Muscle of back (tissue), 11 donors: ENCODE data around the gene MIDN. TPM values are rescaled to one million over a fixed set of nuclear protein-coding genes. Genes with fewer than 3 reads are reported as not detected.

Experiments used
- DNase-seq, 3 donors: peaks; one replicate each; pipeline versions ENCODE4 v3.0.0 to v3.0.0-alpha.2; 2013
- polyA plus RNA-seq, 10 donors: library from polyadenylated mRNA; unstranded; fragments of 120-200 nt; gene quantifications; one replicate each; pipeline ENCODE4 v1.2.1, GENCODE V29; 2013; ENCODE audit not compliant: insufficient read length in 10 of 10

Gene MIDN
- polyA plus RNA-seq, 10 donors, result 27.7 to 44.0 (median 33.6) TPM

DNA sequence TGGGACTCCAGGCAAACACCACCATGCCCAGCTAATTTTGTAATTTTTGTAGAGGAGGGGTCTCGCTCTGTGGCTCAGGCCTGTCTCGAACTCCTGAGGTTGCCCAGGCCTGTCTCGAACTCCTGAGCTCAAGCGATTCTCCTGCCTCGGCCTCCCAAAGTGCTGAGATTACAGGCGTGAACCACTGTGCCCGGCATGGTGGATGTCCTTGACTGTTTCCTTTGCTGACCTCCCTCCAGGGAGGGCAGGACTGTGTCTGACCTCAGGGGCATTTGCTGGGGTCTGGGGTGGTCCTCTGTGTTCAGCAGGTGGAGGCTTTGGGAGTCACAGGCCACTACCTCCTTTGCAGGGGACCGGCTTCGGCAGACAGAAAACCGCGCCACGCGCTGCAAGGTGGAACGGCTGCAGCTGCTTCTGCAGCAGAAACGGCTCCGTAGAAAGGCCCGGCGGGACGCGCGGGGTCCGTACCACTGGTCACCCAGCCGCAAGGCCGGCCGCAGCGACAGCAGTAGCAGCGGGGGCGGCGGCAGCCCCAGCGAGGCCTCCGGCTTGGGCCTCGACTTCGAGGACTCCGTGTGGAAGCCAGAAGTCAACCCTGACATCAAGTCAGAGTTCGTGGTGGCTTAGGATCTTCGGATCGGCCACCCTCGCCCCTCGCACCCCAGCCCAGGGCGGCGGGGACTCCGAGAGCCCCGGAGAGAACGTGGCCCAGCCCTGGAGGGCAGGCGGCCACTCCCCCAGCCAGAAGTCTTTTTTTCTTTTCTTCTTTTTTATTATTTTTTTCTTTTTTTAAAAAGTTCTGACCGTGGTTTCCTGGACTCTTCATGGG lies 8.5 kb downstream of the MIDN start:
- DNase-seq, result no peak

DNA sequence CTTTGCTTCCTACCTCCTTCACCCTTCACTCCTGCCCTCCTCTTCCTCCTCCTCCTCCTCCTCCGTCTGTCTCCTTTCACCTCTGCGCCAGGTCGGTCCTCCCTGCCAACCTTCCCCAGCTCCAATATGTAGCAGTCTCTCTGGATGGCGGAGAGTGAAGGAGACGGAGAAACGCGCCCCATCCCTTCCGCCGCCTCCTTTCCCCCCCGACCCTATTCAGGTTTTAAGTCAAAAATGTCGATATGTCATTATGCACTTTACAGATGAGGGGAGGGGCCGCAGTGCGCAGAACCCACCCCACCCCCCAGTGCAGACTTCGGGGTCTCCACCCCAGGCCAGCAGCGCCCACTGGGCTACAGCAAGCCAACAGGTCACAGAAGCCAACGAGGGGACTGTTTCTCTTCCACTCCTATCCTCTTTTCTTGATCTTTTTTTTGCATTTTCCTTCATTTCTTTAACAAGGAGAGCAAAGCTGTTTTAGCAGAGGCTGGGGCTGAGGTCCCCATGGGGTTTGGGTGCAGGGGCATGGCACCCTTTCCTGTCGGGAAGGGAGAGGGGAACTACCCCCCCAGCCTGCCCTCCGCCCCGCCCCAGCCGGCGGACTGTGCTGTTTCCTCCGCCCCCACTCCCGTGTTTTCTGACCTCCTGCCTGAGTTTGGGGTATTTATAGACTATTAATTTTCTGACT lies 9.2 kb downstream of the MIDN start:
- DNase-seq, result no peak

DNA sequence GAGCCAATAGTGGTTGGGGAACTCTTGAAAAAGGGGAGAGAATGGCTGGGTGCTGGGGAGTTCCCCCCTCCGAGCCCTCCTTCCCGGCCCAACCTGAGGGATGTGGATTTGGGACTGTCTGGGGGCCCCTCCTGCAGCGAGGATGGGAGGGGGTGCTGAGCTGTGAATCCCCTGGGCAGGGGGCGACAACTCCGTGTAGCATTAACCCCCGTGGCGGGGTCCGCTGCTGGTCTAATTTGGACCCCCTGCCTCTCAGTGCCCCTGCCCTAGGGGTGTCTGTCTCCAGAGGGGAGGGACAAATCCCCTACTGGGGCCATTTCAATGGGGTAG lies 9.7 kb downstream of the MIDN start:
- DNase-seq, result no peak

DNA sequence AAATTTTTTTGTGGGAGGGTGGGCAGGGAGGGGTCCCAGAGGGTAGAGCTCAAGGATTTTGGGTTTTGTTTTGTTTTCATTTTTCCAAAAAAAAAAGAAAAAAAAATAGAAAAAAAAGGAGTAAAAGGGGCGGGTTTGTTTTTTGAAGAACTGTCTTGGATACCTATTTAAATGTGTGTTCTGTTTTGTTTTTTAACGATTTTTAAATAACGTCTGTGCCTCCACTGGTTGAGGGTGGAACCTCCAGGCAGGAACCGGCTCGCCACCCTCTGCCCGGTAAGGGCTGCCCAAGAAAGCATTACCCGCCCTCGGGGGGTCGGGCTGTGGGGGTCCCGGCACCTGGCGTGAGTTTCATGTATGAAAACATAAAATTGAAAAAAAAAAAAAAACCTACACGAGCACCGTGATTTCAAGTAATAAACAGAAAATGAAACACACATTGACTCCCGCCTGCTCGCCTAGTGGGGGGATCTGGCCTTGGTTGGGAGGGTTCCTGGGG lies 10.4 kb downstream of the MIDN start:
- DNase-seq, result no peak

DNA sequence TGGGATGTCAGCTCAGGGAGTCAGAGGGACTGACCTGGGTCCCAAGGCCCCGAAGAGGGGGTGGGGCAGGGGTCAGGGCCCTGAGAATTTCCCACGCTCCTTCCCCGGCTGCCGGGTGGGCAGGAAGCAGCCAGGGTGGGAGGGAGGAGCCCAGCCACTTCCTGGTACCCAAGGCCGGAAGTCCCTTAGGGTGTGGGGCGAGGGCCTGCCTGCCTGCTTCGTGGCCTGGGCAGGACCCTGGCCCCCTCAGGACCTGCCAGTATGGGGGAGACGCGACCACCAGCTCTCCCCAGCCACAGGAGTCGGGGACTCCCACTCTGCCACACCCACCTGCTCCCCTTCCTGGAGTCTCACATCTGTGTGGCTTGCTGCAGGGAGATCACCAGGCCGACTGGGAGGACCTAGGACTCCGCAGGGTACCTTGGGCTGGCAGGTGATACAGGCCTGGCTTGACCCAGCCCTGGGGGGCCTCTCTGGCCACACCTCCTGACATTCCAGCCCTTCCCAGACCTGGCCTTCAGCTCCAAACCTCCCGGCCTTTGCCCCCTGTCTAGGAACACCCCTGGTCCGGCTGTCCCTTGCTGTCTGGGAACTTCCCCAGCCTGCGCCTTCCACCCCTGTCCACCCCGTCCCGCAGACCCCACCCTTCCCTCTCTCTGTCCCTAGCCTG lies 11.0 kb downstream of the MIDN start:
- DNase-seq, result peak in 1 of 3 donors; percentile 76

DNA sequence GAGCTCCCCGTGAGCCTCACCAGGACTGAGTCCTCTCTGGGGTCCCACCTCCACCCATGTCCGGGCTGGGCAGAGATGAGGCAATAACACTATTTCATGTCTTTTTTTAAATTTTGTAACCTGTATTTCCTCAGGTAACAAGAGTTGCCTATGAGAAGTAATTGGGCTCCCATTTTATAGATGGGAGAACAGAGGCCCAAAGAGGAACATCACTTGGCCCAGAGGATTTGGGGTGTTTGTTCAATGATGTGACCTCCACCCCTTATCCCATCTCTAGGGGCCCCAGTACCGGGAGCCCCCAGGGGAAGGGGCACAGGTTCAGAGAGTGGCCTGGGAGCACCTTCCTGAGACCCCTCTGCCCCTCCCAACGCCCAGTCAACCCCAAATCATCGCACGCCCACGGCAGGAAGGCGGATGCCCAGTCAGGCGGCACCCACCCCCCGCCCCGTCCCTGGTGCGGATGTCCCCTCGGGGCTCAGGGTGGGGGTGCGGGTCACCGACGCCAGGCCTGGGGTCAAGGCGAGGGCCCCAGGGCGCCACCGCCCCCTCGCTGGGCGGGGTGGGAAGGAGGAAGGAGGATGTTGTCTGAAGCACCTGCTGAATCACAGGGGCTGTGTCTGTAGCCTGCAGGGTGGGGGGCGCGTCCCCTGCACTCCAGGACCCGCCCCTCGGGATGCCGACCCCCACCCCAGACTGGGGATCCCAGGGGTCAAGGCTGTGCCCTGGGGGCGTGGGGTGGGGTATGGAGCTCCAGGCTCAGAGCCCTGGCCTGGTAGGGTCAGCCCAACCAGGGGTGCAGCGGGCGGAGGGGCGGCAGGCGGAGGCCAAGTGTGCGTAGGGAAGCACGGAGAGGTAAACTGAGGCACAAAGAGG lies 11.7 kb downstream of the MIDN start:
- peak in 1 of 3 donors; percentile 42 for DNase-seq

DNA sequence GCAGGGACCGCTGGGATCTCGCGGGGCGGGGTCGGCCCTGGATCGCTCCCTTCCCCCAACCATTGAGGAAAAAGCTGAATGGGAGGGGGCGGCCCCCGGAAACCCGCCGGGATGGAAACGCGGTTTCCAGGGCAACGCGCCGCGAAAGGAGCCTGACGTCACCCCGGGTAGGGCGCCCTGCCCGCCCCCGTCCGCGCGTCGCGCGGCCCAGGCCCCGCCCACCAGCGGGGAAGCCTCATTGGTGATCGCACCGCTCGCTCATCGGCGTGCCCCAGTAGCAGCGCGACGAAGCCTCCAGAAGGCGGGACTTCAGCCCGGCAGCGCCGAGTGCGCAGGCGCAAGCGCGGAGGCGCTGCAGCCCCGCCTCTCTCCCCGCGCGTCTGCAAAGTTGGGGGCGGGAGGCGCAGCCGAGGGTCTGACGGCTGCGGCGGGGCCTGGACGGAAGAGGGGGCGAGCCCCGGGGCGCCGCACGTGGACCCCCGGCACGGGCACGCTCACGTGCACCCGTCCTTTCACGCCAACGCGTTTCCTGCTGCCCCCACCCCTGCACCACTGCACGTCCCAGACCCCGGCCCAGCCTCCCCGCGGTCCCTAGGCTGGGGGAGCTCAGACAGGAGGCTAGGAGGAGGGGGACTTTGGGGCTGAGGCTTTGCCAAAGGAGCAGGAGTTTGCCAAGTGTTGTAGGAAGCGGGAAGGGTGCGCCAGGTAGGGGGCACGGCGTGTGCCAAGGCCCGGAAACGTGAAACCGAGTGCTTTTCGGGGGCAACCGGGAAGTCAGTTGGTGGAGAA lies 12.6 kb downstream of the MIDN start:
- peak; percentile 96 to 99 (median 99) for DNase-seq

DNA sequence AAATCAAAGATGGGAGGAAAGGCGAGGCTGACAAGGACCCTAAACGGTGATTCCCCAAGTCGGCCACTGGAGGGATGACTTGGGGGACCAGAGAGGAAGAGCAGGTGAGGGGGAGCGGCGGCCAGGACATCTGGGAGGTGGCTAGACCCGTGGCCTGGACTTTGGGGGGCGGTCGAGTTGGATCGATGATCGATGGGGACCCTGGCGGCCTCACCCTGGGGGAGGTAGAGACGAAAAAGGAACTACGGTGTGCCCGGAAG lies 13.1 kb downstream of the MIDN start:
- no peak for DNase-seq

DNA sequence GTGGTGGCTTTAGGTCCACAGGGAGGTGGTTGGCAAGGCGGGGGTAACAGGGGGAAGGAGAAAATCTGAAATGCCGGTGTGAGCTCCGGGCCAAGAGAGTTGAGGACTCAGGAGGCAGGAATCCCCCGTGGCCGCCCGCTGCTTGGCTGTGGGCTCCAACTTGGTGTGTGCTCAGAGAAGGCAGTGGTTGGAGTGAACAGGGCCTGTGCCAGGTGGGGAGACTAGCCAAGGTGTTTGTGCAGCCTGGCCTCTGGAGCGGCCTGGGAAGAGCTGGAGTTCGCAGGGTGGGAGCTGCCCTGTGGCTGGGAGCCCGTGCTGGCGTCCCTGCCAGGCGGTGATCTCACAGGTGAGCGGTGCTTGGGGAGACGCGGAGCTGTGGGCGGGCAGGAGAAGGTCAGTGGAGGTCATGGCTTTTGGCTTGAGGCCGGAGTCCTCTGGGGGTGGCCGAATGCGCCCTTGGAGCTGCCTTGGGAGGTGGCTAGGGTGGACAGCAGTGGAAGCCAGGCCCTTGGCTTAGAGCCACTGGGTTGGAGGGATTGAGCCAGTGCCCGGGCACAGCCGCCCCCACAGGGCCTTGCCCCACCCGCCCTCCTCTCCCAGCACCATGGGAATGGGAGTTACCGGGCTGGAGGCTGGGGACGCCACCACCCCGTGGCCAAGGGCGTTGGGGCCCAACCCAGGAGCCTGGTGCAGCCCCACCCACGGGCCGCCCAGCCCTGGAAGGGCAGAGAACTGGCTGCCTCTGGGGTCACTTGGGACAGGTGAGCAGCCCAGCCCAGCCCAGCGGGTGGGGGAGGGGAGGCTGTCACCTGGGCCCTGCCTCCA lies 13.6 kb downstream of the MIDN start:
- peak in 1 of 3 donors; percentile 55 for DNase-seq

DNA sequence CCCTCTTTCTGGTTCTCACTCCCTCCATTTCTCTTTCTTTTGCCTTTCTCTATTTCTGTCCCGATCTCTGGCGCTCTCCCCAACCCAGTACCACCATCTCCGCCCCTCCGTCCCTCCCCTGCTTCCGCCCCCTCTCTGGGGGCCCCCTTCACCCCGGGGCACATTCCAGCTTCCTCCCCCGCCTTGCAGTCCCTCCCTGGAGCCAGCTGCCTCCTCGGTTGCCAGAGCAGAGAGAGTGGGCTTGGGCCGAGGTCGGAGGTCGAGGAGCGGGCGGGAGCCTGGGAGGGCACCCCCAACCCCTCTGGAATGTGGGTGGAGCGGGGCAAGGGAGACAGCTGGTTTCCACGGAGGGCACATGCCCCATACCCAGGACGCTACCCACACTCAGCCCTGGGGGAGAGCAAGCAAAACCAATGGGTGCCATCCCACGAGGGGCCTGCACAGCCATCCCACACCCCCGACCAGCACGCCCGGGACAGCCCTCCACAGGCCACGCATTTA lies 14.3 kb downstream of the MIDN start:
- peak in 1 of 3 donors; percentile 51 for DNase-seq

DNA sequence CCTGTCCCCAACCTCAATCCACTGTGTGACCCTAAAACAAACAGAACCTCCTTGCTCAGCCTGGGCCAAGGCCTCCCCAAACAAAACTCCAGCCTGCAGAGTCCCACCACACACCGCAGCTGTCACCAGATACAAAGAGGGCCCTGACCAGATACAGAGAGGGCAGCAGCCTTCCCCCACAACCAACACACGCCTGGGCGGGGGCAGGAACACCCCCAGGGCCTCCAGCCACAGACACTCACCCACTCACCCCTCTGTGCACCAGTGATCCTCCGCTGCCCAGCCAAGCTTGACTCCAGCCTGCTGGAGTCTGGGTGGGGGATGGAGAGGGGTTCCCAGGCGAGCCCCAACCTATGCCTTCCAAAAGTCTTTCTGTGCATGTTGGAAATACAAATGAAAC lies 14.8 kb downstream of the MIDN start:
- DNase-seq, result peak in 1 of 3 donors; percentile 45

DNA sequence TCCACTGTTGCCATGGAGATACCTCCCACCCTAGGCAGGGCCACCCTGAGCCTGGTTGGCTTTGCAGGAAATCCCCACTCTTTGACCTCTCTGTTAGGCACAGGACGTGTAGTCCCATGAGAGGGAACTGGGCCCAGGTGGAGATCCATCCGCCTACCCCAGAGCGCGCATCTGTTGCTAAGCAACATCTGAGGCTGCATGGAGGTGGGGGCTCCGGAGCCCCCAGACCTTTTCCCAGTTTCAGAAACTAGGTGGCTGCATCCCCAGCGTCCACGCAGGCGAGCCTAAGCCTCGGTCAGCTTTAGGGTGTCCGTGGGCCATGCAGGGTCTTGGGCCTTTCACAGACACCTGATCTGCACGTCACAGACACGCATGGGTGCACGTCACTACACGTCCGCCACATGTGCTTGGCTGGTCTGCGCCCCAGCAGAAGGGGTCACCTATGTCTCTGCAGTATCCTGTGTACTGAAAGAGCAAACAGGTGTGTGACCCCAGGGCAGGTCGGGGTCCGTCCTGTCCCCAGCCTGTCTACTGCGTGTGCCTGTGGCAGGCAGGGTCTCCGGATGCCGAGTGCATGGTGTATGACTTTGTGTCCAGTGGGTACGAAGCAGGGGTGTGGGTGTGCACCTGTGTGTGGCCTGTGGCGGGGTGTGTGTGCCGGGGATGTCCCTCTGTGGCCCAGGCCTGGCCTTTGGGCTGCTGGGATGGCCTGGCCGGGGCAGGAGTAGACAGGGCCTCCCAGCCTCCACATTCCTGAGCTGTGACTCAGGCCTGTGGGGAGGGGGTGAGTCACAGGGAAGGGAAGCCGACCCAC lies 16.6 kb downstream of the MIDN start:
- peak; percentile 68 to 87 (median 78) for DNase-seq

DNA sequence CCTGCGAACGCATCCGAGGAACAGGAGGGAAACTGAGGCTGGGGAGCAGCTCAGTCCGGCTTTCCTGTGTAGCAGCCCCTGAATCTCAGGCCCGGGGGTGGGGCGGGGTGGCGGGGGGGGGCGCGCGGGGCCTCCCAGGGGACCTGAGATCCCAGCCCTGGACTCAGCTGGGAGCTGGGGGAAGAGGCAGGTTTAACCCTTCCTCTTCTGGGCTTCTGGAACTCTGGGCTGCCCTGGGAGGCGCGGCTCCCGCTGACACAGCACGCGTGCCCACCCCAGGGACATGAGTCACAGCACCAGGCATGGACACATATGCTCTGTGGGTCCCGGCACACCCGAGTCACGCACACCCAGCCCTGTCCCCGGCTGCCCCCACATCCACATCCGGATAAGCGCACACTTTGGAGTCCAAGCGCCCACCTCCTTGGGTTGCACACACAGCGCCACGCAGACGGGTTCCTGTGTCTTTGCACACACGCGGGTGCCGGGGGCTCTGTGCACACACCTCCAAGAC lies 17.3 kb downstream of the MIDN start:
- no peak for DNase-seq

DNA sequence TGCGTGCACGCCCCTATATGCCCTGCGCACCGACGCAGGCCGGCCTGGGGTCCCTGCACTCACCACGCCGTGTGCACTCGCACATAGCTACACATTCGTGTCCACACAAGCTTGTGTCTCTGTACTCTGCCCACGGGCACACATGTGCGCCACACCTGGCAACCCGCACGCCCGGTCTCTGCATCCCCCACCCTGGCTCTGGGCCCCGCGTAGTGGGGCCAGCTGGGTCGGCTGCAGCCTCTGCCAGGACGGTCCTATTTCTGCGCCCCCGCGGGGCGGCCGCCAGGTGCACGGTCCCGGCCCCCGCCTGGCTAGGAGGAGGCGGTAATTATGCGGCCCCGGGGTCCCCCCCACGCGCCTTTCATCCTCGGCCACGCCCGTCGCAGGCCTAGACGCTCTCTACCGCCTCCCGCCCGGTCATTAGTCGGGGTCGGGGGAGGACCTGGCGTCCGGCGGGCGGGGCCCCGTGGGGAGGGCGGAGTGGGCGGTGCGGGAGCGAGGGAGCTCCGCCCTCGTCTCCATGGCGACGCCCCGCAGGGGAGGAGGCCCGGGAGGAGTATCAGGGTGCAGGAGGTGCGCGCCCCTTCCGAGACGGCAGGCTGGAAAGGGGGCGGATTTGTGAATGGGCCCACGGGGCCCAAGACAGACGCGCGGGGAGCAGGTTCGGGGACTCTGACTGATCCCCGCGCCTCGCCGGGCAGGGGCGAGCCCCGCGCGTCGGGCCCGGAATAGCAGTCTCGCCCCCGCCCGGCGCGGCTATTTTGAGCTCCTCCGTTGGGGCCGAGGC lies 17.9 kb downstream of the MIDN start:
- DNase-seq, result peak; percentile 80 to 91 (median 85)

DNA sequence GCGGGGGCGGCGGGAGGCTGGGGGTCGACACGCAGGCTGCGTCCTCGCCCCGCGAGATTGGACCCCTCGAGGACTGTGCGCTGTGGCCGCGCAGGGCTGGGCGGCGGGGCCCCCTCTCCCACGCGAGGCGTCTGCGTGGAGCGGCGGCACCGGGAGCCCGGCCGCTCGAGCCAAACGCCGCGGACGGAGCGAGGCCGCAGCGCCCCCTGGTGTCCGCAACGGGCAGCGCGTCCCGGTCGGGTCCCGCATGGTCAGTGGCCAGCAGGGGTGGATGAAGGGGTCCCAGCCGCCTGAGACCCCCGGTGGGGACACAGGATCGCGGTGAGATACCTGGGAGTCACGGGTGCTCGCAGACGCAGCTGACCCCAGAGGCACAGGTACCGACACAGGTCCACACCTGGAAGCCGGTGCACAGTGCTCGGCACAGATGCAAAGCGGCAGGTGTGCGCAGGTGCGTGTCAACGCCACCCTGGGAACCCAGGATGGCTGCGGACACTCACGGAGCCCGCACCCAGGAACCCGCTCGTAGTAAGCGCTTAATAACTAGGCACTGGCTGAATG lies 18.6 kb downstream of the MIDN start:
- peak in 1 of 3 donors; percentile 82 for DNase-seq

DNA sequence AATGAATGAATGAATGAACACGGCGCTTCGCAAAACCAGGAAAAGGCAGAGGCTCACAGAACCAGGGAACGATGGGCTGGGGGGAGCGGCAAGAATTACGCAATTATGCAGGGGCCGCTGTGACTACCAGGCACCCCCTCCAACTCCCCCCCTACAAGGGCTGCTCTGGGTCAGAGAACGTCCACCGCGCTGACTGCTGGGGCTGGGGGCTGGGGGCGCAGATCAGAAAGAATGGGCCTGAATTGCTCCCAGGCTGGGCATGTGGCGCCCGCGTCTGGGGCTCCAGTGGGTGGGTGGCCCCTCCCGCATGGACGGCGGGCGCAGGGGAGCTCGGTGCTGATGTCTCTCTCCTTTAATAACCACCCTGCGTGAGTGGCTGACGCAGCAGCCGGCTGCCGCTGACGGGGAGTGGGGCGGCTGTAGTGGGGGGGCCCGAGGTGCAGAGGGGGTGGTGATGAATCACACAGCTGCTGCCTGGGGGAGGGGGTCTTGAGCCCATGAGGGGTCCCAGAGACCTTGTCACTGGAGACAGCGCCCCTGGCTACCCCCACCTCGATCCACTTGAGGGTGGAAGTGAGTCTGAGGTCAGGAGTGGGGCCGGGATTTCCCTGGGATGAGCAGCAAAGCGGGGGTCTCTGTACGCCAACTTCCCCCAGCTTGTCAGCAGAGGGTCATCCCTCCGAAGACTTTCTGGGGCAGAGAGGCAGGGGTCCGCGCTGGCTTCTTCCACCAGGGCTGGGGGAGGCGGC lies 19.3 kb downstream of the MIDN start:
- peak in 1 of 3 donors; percentile 48 for DNase-seq
